Measurements from ENCODE around the gene VAMP2.
A peak's percentile ranks its signal among the peaks of the same experiment; 100 is the strongest.

The VAMP2 gene

DNA sequence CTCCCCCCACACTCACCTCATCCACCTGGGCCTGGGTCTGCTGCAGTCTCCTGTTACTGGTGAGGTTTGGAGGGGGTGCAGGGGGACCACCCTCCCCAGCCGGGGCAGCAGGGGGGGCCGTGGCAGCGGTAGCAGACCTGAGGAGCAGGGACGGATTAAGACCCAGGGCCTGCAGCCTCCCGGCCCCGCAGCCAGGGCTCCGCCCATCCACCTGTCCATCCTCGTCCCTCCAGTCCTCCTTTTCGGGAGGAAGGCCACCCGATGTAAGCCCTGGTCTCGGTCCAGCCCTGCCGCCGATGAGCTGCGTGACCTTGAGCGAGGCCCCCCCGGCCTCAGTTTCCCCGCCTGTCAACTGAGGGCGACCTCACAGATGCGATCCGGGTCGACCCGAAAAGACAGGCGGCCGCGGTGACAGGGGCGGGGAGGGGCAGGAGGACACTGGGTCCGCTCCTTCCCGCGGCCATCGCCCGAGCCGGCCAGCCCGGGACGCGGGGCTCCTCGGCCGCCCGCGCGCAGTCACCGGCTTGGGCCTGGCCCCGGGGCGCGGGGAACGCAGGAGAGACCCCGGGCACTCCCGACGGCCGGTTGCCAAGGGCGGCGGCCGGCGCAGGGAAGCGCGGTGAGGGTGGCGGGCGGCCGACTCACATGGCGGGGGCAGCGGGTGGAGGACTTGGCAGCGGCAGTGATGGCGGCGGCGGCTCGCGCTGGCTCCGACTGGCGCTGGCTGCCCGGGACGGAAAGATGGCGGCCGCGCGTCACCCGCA lies at the start of gene VAMP2:
Gene VAMP2 (minus strand): TSS at position 716 of the 764 bp plus-strand sequence. CDS start 69 bp downstream, at position 647.
- FAIRE-seq = no peak
- no peak for DNase-seq (ENCODE audit: insufficient read length, low spot score)

GRCh38 chr17:8210761-8211458 lies 48.2 kb upstream of the VAMP2 start:
- DNase-seq (ENCODE audit: insufficient read length, low spot score) = no peak
- FAIRE-seq = peak; percentile 53

- peak; percentile 100 for FAIRE-seq
- peak; percentile 97 for DNase-seq (ENCODE audit: insufficient read length, low spot score)
Measured at GRCh38 chr17:8209907-8210760, 47.4 kb upstream of the VAMP2 start, which contains the start of gene AURKB. AURKB (minus strand) TSS chr17:8210575; CDS start chr17:8210224, 351 bp downstream.

DNA sequence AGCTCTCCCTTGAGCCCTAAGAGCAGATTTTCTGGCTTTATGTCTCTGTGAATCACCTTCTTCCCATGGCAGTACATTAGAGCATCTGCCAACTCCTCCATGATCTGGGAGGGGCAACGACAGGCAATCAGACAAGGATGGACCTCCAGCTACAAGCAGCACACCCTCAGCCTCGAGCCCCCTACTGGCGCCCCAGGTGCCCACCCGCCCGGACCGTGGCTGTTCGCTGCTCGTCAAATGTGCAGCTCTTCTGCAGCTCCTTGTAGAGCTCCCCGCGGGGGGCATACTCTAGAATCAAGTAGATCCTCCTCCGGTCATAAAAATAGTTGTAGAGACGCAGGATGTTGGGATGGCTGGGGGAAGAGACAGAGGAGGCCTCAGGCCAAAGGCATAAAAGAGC lies 43.8 kb upstream of the VAMP2 start:
- FAIRE-seq (no peak), DNase-seq (ENCODE audit: insufficient read length, low spot score) (no peak)

DNA sequence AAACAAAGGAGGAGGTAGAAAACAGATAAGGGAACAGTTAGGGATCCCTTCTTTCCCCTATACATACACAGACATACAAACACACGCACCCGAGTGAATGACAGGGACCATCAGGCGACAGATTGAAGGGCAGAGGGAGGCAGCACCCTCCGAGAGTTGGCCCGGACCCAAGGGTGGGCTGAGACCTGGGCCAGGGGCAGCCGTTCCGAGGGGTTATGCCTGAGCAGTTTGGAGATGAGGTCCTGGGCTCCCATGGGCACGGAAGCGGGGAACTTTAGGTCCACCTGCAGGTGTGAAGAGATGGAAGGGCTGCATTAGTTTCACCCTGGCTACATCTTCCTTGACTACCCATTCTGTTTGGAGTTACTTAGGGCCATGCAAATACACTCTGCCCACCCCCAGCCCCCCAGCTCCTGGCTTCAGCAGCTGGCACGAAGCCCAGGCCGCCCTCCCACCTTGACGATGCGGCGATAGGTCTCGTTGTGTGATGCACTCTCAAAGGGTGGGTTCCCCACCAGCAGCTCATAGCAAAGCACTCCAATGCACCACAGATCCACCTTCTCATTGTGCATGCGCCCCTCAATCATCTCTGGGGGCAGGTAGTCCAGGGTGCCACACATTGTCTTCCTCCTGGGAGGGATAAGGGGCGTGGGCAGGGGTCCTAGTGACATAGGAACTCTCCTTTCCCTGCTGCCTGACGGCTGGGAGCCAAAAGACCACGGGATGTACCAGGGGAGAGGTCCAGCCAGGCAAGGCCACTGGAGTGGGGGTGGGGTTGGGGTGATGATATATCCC lies 42.2 kb upstream of the VAMP2 start:
- FAIRE-seq = no peak
- no peak for DNase-seq (ENCODE audit: insufficient read length, low spot score)

- FAIRE-seq = peak; percentile 96
- no peak for DNase-seq (ENCODE audit: insufficient read length, low spot score)
Measured at GRCh38 chr17:8192070-8192815, 29.5 kb upstream of the VAMP2 start.

DNA sequence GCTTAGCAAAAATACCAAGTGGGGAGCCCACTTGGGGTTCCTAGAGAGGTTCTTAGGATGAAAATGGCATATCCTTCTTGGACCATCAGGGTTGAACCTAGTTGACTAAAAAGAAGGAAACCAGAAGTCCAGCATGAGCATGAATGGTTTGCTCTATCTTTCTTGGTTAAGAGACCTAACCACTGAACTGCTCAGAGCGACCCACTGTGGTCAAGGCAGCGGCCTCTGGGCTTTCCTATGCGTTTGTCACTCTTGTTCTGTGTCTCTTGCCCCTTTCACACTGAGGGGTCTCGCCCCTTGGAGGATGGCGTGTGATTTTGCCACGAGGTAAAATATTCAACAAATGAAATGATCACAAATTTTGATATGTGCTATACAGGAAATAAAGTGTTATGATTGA lies 27.8 kb upstream of the VAMP2 start:
- peak; percentile 80 for FAIRE-seq
- no peak for DNase-seq (ENCODE audit: insufficient read length, low spot score)

GRCh38 chr17:8189711-8190477 lies 27.1 kb upstream of the VAMP2 start, which contains the start of gene BORCS6:
BORCS6 (minus strand) TSS chr17:8190180; CDS start chr17:8190140, 40 bp downstream.
- peak; percentile 93 for FAIRE-seq
- DNase-seq (ENCODE audit: insufficient read length, low spot score) = no peak

GRCh38 chr17:8189041-8189710 lies 26.4 kb upstream of the VAMP2 start:
- FAIRE-seq = no peak
- DNase-seq (ENCODE audit: insufficient read length, low spot score) = no peak

DNA sequence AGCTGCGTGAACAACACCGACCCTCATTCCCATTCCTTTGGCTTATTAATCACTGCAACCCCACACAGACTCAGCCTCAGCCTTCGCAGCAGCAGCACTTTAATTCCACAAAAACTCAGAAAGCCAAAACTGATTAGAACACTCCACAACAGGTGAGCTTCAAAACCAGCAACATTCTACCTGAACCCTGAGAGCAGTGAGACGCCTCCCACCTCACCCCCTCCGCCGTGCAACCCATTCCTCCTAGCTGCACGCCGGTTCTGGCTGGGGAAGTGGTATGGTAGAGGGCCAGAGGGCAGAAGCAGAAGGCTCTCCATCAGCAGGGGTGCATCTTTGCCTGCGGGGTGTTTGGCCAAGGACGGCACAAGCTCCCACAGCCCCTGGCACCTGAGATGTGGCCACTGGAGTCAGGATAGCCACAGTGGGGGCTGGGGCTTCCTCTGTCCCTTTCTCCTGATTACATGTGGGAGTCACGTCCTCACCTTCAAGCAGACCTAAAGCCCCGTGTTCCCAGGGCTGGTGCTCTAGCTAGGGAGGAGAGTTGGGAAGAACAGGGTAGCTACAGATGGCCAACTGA lies 25.6 kb upstream of the VAMP2 start:
- FAIRE-seq (no peak), DNase-seq (ENCODE audit: insufficient read length, low spot score) (no peak)

DNA sequence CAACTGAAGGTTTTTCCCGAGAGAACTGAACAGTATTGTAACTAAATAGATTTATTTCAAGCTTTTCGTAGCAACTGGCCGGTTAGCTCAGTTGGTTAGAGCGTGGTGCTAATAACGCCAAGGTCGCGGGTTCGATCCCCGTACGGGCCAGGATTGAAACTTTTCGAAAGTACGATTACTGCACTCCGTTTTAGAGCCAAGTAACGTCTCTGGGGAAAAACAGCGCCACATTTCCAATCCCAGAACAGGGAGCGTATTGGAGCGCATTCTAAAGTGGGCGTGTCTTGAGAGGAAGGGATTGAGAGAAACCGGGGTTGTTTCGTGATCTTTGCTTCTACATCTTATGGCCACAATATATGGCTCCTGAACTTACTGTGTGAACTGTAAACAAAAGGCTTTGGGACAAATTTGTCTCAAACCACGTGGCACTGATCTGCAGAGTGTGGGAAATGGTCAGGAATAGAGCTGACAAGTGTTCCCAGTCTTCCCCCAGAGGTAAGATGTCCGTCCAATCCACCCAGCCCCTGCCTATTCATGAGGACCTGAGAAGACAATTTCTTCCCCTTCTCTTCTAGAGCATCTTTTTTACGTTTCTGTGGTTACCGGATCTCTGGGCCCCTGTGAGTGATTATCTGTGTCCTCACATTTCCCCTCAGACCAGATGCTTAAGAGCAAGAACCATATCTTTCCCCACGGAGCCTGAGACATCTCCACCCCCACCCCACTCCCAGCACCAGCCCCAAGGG lies 24.9 kb upstream of the VAMP2 start:
- DNase-seq (ENCODE audit: insufficient read length, low spot score) = no peak
- FAIRE-seq = peak; percentile 96

DNA sequence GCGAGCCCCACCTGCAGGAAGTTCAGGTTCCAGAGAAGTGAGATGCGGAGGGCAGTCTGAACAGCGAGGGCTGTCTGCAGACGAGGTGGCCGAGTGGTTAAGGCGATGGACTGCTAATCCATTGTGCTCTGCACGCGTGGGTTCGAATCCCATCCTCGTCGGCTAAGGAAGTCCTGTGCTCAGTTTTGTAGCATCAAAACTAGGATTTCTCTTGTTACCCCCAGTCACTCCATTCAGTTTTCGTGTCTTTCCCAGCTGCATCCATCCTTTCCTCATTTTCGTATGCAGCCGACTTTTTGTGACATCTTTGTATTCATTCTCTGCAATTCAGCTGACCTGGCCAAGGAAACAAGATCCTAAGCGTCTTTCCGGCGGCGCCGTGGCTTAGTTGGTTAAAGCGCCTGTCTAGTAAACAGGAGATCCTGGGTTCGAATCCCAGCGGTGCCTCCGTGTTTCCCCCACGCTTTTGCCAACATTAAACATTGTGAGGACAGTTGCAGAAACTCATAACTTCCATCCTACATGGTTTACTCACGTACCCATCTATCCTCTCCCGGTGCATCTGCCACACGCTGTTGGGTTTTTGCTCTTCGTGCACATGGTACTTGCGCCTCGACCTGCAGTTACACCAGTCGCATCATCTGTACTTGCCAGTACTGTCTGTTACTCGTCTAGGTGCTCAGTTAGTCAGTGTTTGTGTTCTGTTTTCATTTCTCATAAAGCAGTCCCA lies 24.2 kb upstream of the VAMP2 start:
- no peak for DNase-seq (ENCODE audit: insufficient read length, low spot score)
- FAIRE-seq = no peak

- FAIRE-seq (no peak), DNase-seq (ENCODE audit: insufficient read length, low spot score) (no peak)
Measured at GRCh38 chr17:8186446-8186786, 23.7 kb upstream of the VAMP2 start.

GRCh38 chr17:8185582-8186445 lies 23.1 kb upstream of the VAMP2 start:
- DNase-seq (ENCODE audit: insufficient read length, low spot score) (no peak), FAIRE-seq (peak; percentile 93)

- no peak for DNase-seq (ENCODE audit: insufficient read length, low spot score)
- FAIRE-seq = no peak
Measured at GRCh38 chr17:8176998-8177731, 14.4 kb upstream of the VAMP2 start.

All from GM19239 (cell line).